GM19193 (cell line): ENCODE measurements around the gene CNTF.

Experiments used
- POLR2A ChIP-seq: IDR thresholded peaks from 4 replicates; pipeline ENCODE4 v1.6.1; 2011; ENCODE audit not compliant: insufficient read depth, insufficient read length; ENCODE audit errors: extremely low read depth

The CNTF gene

DNA sequence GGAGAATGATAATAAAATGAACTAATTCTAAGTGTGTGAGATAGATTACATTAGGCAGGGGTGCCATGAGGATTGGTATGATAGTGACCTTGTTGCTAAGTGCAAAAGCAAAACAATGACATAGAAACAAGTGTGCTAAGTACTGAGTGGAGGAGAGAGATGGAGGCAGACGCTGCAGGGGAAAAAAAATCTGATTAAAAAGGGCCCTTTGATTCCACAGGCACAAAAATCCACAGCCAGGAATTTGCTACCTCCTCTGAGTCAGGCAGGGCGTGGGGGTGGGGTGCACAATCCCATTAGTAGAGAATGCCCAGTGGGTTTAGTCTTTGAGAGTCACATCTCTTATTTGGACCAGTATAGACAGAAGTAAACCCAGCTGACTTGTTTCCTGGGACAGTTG lies at the start of gene CNTF:
CNTF (plus strand) TSS at position 322 of the 400 bp plus-strand sequence. CDS start 88 bp downstream, outside the sequence.
- no peak for TF ChIP-seq POLR2A

GRCh38 chr11:58573451-58574104 lies 48.9 kb upstream of the CNTF start:
- TF ChIP-seq POLR2A: peak; percentile 44

DNA sequence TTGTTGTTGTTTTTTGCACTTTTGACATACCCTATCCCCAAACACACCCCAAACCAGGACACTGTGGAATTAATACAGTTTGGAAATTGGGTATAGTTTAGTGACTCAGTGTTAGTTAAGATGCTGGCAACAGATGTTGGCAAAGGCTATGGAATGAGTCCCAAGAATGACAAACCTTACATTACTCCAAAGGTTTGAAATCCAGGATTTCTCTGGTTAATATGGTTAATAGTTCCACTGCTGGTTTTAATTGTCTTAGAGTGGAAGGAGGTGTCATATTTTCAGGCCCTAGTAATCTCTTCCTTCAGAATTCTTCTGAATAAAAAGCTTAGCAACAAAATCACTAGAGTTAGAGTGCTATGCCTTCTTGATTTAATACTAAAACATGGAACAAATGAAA lies 47.6 kb upstream of the CNTF start:
- no peak for TF ChIP-seq POLR2A

DNA sequence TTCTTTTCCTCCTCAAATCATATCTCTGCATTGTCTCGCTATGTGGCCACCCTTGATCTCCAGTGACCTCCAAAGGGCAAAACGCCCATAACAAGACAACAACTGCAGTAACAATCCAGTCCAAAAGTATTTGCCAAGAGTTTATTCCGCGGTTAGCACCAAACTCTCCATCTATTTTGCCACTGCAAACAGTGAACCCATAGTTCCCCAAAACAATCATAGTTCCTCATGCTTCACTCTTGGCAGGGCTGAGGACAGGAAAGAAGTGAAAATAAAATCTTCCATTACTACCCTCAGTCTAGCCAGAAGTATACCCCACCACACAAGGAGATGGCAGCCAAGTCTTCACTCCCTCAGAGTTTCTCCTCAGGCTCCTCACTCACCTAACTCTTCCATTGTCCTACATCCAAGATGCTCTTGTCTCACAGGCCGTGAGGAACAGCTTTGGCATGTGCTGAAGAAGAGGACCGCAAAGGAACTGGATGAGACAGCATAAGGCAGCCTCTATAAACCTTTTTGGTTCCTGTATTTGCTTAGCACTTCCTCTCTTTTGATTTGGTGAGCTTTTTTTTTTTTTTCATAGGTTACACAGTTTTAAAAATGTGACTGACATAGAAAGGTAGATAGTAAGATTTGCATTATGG lies 47.0 kb upstream of the CNTF start, which contains the start of gene LPXN:
LPXN (minus strand) TSS at position 480 of the 644 bp plus-strand sequence; CDS start at position 396, 84 bp downstream.
- TF ChIP-seq POLR2A: peak; percentile 82

- TF ChIP-seq POLR2A: no peak
Measured at GRCh38 chr11:58576887-58577471, 45.5 kb upstream of the CNTF start.

DNA sequence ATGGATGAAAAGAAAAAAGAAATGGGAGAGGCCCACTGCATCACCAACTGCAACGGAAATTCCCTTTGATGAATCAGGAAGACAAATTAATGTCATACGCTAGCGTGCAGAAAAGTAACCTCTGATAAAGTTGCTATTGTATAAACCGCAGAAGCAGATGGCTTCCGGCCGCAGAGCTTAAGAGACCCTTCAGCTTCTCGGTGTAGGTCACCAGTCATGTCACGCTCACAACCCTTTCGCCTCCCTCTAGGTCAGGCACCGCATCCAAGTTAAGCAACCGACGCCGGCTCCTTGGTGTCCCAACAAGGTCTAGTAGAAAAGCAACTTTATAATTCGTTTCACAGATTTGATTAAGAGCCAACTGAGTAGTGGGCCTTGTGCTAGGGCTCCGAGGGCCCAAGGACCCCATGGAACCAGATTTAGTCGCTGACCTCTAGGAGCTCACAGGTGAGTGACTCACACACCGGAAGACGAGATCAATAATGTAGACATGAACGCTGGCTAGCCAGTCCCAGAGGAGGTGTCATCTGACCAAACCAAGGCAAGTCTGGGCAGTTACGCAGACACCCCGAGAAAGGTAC lies 44.8 kb upstream of the CNTF start:
- peak; percentile 86 for TF ChIP-seq POLR2A

GRCh38 chr11:58578136-58578634 lies 44.3 kb upstream of the CNTF start:
- peak; percentile 32 for TF ChIP-seq POLR2A

DNA sequence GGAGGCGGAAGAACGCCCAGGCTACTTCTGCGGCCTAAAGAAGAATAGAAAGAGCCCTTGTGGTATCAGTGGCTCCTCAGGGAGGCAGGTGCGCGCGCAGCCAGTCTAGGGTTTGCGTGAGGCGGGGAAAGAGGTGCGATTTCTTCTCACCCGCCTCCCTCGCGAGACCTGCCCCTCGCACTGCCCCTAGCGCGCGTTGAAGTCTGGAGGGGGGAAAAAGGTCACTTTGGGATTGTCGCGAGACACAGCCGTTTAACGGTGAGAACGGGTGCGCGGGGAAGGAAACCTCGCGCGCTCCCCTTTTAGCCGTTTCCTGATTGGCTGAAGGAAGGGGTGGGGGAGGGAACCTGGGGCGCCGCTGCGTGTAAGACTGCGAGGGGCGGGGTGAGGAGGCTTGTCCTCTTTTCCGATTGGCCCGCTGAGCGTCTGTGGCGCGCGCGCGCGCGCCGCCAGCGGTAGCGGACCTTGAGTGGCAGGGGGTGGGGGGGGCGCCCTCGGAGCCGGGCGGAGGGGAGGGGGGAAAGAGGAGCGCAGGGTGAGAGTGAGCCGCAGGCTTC lies 43.8 kb upstream of the CNTF start, which contains the start of gene ZFP91:
ZFP91 (plus strand) TSS at position 429 of the 557 bp plus-strand sequence. CDS start 219 bp downstream, outside the sequence.
- peak; percentile 62 for TF ChIP-seq POLR2A

- TF ChIP-seq POLR2A: peak; percentile 85
Measured at GRCh38 chr11:58579192-58580129, 43.0 kb upstream of the CNTF start.

- TF ChIP-seq POLR2A: no peak
Measured at GRCh38 chr11:58580311-58580710, 42.2 kb upstream of the CNTF start.

DNA sequence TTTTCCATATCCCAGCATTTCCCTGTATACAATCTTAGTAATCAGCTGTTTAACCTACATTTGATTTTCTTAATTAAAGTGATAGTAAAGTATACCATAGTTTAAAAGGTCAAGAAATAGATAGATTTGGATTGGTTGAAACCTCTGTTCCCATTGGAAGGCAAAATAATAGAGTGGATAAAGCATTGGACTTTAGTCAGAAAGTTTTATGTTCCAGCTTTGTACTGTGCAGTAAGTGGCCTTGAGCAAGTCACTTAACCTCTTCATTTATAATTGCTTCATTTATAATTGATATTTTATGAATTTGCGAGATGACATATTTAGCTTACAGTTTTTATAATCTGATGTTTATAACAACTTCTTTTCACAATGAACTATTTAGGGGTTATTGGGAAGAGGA lies 40.0 kb upstream of the CNTF start:
- no peak for TF ChIP-seq POLR2A

GRCh38 chr11:58586998-58587397 lies 35.5 kb upstream of the CNTF start:
- TF ChIP-seq POLR2A: no peak

DNA sequence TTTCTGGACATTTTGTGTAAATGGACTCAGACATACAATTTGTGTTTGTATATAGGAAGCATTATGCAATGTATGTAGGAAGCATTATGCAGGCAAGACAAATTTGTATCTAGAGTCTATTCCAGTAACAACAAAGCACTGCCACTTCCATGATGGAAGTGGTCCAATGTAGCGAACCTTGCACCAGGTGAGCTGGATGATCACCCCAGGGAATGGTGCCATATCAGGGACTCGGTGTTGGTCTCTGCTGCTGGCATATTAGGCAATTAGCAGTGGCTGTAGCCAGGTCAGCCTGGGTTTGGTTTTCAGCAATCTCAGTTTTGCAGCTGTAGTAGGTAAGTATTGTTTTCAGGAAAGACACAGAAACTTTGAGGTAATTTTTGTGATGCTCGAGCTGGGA lies 30.8 kb upstream of the CNTF start:
- TF ChIP-seq POLR2A: no peak
